Natural killer cell (primary cell): ENCODE measurements around the gene STAG3. TPM values are rescaled to one million over a fixed set of nuclear protein-coding genes. Genes with fewer than 3 reads are reported as not detected.

ENCODE experiments used
- ATAC-seq, 3 donors: fragments of 150-1000 bp in 2 of 3; fragments of 200-7000 bp in 1 of 3; cut with Tn5 transposase; 1 replicate in 1 of 3; 2 replicates in 2 of 3; pipeline ENCODE4 v1.10.0; 2021; ENCODE audit warnings: mild to moderate bottlenecking in 2 of 3, moderate library complexity in 2 of 3
- DNase-seq, 2 donors: peaks; one replicate each; pipeline versions ENCODE4 v3.0.0 to v3.0.0-alpha.2; 2013 to 2021; ENCODE audit warnings: mixed read lengths in 1 of 2
- H3K27ac ChIP-seq: one replicate; pipeline ENCODE4 v1.5.1; 2013; ENCODE audit warnings: mild to moderate bottlenecking, low read length
- H3K27me3 ChIP-seq: one replicate; pipeline ENCODE4 v1.6.1; 2013; ENCODE audit warnings: low read length; ENCODE audit not compliant: control insufficient read depth, insufficient read depth
- H3K36me3 ChIP-seq: one replicate; pipeline ENCODE4 v1.6.1; 2013; ENCODE audit warnings: low read length; ENCODE audit not compliant: control insufficient read depth, insufficient read depth
- H3K4me1 ChIP-seq: one replicate; pipeline ENCODE4 v1.6.1; 2013; ENCODE audit warnings: low read length; ENCODE audit not compliant: control insufficient read depth, insufficient read depth
- H3K4me3 ChIP-seq: one replicate; pipeline ENCODE4 v1.5.1; 2013; ENCODE audit warnings: low read length
- H3K9me3 ChIP-seq: one replicate; pipeline ENCODE4 v1.6.1; 2013; ENCODE audit warnings: low read length; ENCODE audit not compliant: control insufficient read depth, insufficient read depth
- H3K27ac Mint-ChIP-seq, 2 donors: one replicate each; pipeline ENCODE4 v1.8.0; 2022; ENCODE audit warnings: mild to moderate bottlenecking in 2 of 2, mixed read lengths in 2 of 2, moderate library complexity in 1 of 2
- H3K27me3 Mint-ChIP-seq, 2 donors: one replicate each; pipeline ENCODE4 v1.8.0; 2022; ENCODE audit warnings: low read depth in 2 of 2, mixed read lengths in 2 of 2
- H3K36me3 Mint-ChIP-seq: one replicate; pipeline ENCODE4 v1.8.0; 2022; ENCODE audit warnings: mixed read lengths
- H3K4me1 Mint-ChIP-seq, 2 donors: one replicate each; pipeline ENCODE4 v1.8.0; 2022; ENCODE audit warnings: mixed read lengths in 2 of 2
- H3K4me3 Mint-ChIP-seq: one replicate; pipeline ENCODE4 v1.8.0; 2022; ENCODE audit warnings: mild to moderate bottlenecking, moderate library complexity, mixed read lengths
- H3K9me3 Mint-ChIP-seq, 2 donors: one replicate each; pipeline ENCODE4 v1.8.0; 2022; ENCODE audit warnings: mixed read lengths in 2 of 2
- WGBS: methylation state at CpG from one replicate; pipeline ENCODE4 v1.1.7; 2013; ENCODE audit warnings: missing lambda C conversion rate; ENCODE audit not compliant: insufficient coverage; 5-methylcytosine and 5-hydroxymethylcytosine counted together
- intact Hi-C: fragments of 100-400 bp; cut with micrococcal nuclease; formaldehyde crosslinking; loops from one replicate; pipeline ENCODE4 v1.14.2; 2022
- total RNA-seq, 4 donors: library from RNA; stranded (reverse); fragments of 120-200 nt in 1 of 4; gene quantifications; one replicate each; pipeline versions ENCODE4 v1.2.3 to v1.2.4, GENCODE V29; 2013 to 2022
- TF ChIP-seq, protein P1 (sequence below): fragments of 200-600 bp; IDR thresholded peaks from one replicate; pipeline ENCODE4 v1.8.0; 2022; ENCODE audit warnings: antibody characterized with exemption

The STAG3 gene
- total RNA-seq, 3 donors from 2014 or later (not counting 1 experiment from before 2014, with no cell fraction given) = 5.0 to 5.6 (median 5.5) TPM

DNA sequence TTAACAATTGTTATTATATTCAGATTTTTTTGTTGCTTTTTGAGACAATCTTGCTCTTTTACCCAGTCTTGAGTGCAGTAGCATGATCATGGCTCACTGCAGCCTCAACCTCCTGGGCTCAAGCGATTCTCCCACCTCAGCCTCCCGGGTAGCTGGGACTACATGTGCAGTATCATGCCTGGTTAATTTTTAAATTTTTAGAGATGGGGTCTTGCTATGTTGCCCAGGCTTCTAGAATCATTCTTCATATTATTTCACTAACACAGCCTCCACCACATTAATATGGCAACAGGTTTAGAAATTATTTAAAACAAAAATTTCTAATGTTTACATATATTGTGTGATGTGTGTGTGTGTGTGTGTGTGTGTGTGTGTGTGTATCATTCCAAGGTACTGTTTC, 30.4 kb upstream of the STAG3 start:
- no peak overlapping the region for H3K4me3 ChIP-seq
- Mint-ChIP-seq H3K27ac (no peak overlapping the region), H3K4me1 (peaks cover 27 to 29% of the 10 kb centered on the region in 2 donors), H3K4me3 (no peak overlapping the region), H3K9me3 (no peaks in the 10 kb centered on the region), H3K27me3 (no peaks in the 10 kb centered on the region), H3K36me3 (no peaks in the 10 kb centered on the region)
- TF ChIP-seq, protein P1, sequence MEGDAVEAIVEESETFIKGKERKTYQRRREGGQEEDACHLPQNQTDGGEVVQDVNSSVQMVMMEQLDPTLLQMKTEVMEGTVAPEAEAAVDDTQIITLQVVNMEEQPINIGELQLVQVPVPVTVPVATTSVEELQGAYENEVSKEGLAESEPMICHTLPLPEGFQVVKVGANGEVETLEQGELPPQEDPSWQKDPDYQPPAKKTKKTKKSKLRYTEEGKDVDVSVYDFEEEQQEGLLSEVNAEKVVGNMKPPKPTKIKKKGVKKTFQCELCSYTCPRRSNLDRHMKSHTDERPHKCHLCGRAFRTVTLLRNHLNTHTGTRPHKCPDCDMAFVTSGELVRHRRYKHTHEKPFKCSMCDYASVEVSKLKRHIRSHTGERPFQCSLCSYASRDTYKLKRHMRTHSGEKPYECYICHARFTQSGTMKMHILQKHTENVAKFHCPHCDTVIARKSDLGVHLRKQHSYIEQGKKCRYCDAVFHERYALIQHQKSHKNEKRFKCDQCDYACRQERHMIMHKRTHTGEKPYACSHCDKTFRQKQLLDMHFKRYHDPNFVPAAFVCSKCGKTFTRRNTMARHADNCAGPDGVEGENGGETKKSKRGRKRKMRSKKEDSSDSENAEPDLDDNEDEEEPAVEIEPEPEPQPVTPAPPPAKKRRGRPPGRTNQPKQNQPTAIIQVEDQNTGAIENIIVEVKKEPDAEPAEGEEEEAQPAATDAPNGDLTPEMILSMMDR = no peak
- no peaks in the 10 kb centered on the region for H3K9me3 ChIP-seq
- H3K36me3 ChIP-seq = no peaks in the 10 kb centered on the region
- ATAC-seq (no peak), DNase-seq (no peak)
- no peak overlapping the region for H3K27ac ChIP-seq
- intact Hi-C loops = no loop called here
- no peaks in the 10 kb centered on the region for H3K27me3 ChIP-seq
- WGBS = 100% methylated on average over 2 of the region's 2 CpGs
- peaks cover 20% of the 10 kb centered on the region for H3K4me1 ChIP-seq

DNA sequence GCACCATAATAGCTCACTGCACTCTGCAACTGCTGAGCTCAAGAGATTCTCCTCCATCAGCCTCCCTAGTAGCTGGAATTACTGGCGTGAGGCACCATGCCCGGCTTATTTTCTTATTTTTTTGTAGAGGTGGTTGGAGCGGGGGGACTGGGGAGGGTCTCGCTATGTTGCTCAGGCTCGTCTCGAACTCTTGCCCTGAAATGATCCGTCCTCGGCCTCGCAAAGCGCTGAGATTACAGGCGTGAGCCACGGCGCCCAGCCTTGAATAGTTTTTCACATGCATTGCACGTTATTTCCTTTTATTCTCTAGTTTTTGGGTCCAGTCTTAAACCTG, 29.5 kb upstream of the STAG3 start:
- Mint-ChIP-seq H3K4me1 (peaks cover 30 to 34% of the 10 kb centered on the region in 2 donors), H3K4me3 (peak overlapping the region; percentile 97), H3K9me3 (no peaks in the 10 kb centered on the region), H3K36me3 (no peaks in the 10 kb centered on the region), H3K27ac (peak overlapping the region; percentile 96 to 99), H3K27me3 (no peaks in the 10 kb centered on the region)
- Histone ChIP-seq H3K4me1 (peaks cover 21% of the 10 kb centered on the region), H3K27me3 (no peaks in the 10 kb centered on the region), H3K4me3 (peak overlapping the region; percentile 97), H3K27ac (peak overlapping the region; percentile 95), H3K9me3 (no peaks in the 10 kb centered on the region), H3K36me3 (peaks cover 4% of the 10 kb centered on the region)
- 12% methylated on average over 12 of the region's 14 CpGs for WGBS
- intact Hi-C loops = loop anchor here (1.0 kb wide), 1 partner anchor 10 kb away; the partner anchor contains the start of gene TRAPPC14
- TF ChIP-seq, protein P1 = no peak
- no peak for DNase-seq
- ATAC-seq = peak in 1 of 3 donors; percentile 0

DNA sequence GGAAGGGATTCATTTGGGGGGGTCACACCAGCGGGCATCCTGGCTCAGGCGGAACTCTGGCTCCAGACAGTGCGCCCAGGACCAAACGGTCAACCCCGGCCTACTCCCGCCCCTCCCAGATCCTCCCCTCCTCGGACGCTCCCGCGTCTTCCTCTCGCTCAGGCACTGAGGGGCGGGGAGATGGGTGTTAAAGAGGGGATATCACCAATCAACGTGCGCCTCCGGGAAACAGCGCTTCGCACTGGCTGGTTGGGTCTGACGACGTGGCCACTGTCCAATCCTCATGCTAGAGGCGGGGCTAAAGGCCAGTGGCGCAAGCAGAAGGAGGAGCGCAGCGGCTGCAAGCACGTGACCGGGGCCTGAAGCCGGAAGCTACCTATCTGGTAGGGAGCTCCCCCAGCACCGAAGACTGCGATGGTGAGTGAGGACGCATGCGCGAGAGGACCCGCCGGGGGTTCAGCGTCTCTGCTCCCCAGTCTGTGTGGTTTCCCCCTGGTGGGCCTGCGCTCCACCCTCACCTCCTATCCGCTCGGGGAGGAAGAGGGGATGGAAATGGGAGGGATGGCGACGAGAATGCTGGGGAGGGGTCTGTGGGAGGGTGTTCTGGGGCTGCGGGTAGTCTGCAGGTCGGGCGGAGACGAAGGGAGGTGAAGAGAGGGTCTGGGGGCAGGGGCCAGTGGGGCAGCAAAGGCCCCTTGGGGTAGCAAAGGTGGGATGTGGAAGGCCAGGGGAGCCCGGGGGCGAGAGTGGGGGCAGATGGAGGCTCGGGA, 29.0 kb upstream of the STAG3 start, which contains the start of gene LAMTOR4:
Gene LAMTOR4 (plus strand): TSS at position 360 of the 770 bp plus-strand sequence. CDS start 55 bp downstream, at position 415.
- peaks cover 27% of the 10 kb centered on the region for H3K4me1 ChIP-seq
- no peaks in the 10 kb centered on the region for H3K27me3 ChIP-seq
- ATAC-seq = peak; percentile 97 to 100 (median 97)
- Mint-ChIP-seq H3K4me1 (peaks cover 30 to 37% of the 10 kb centered on the region in 2 donors), H3K27ac (peak within 1 kb of the TSS; percentile 96 to 99), H3K27me3 (no peaks in the 10 kb centered on the region), H3K4me3 (peak within 1 kb of the TSS; percentile 97), H3K9me3 (no peaks in the 10 kb centered on the region), H3K36me3 (no peaks in the 10 kb centered on the region)
- intact Hi-C loops = loop anchor here (1.0 kb wide), 1 partner anchor 10 kb away; the partner anchor contains the start of gene TRAPPC14
- DNase-seq = peak; percentile 95 to 99
- peak within 1 kb of the TSS; percentile 97 for H3K4me3 ChIP-seq
- no peaks in the 10 kb centered on the region for H3K9me3 ChIP-seq
- WGBS = under 1% methylated on average over 37 of the region's 46 CpGs
- TF ChIP-seq, protein P1 = no peak
- peaks cover 10% of the 10 kb centered on the region for H3K36me3 ChIP-seq
- peak within 1 kb of the TSS; percentile 95 for H3K27ac ChIP-seq
